HS-27A (cell line): ENCODE results near the gene JAKMIP1.
"Not testable (repeated sequence)": the region's sequence is repeated elsewhere in the genome, so short reads cannot be mapped to it uniquely, and the experiment has no call there.

ENCODE experiments used
- DNase-seq: peaks from one replicate; pipeline ENCODE4 v3.0.0-alpha.2; 2012; ENCODE audit warnings: low read depth, missing footprints

JAKMIP1 gene

DNA sequence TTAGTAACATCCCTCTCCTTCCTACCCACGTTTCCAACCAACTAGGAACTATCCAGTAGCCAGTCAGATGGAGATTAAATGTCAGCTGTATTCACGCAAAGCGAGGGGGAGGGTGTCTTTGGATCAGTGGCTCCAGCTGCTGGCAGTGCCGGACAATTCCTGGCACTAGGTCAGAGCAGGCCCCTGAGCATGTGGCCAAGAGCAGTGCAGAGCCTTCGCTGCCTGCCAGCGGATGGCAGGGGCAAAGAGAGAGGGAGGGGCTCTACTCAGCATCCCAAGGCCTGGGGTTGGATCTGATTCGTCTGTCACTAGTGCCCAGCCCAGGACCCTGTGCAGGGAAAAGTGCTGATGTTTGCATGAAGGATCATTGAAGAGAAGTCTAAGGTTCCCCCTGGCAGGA is 28.7 kb upstream of the JAKMIP1 start:
- DNase-seq: no peak

DNA sequence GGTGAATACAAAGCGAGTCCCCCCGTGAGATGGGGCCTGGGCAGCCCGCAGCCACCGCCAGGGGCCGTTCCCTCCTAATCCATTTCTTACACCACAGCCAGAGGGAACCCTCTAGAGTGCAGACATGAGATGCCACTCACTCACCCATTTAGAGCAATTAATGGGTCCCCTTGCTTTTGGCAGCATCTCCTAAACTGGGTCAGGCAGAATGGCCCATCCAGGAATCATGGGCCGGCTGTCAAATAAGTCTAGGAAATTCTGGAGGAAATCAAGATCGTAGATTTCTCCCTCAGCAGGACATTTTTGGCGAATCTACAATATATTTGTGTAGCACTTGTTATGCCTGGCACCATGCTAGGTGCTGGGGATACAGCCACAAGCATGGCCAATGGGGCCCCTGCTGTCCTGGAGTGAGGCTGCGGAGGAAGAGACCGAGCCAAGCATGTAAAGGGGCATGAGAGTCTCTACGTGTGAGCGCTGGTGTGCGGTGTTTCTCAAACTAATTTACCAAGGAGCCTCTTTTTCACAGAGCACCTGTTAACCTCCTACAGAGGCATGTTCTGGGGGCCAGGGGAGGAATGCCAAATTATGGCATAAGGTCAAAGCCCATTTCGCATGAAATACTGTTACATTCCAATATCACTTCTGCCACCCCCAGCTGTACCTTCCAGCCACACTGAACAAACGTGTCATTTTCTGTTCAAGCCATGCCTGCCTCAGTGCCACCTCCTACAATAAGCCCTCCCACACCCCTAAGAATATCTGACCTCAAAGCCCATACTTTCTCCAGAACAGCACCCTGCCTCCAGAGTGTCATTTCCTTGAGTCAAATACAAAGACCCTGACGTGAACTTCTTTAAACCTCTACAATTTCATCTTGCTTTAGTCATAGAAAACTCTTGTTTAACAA is 28.1 kb upstream of the JAKMIP1 start:
- no peak for DNase-seq

DNA sequence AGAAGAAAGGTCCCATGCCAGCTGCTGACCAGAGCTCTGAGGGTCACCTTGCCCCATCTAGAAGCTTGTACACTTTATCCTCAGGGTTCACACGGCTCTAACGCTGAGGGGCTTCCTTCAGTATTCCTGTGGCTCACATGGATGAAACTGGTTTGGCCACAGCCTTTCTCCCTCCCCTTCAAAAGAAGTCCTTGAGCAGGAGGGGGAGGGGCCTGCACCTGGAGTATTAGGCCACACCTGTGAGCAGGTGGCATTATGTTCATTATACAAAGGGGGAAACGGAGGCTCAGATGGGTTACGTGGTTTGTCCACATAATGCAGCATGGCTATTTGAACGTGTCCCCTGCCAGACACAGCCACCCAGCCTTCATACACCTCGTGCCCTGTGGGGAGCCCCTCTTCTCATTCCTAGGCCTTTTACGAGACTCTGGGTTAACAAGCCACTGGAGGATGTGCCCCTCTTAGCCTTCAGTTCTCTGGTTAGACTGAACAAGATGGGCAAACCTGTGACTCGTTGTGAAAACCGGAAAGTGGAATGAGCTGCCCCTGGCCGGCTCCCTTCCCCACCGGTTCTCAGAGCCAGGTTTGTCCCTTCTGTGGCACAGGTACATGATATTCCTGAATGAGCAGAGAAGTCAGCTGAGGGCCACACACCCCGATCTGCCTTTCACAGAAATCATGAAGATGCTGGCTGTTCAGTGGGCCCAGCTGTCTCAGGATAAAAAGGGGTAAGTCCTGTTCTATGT is 27.2 kb upstream of the JAKMIP1 start:
- no peak for DNase-seq

DNA sequence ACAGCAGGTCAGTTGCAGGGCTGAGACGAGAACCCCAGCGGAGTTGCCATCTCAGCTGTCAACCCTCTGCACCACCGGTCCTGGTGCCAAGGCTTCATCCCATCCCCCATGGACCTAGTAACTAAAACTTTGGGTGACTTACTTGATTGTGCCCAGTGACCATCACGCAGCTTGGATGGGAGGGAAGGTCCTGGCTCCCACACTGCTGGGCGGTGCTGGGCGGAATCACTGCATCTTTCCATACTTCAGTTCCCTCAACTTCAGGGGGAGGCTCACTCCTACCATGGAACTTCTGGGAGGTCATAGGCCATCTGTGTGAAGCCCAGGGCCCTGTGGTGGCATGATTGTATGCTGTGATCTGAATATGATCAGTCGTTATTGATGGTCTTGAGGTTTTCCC is 26.2 kb upstream of the JAKMIP1 start:
- DNase-seq: no peak

DNA sequence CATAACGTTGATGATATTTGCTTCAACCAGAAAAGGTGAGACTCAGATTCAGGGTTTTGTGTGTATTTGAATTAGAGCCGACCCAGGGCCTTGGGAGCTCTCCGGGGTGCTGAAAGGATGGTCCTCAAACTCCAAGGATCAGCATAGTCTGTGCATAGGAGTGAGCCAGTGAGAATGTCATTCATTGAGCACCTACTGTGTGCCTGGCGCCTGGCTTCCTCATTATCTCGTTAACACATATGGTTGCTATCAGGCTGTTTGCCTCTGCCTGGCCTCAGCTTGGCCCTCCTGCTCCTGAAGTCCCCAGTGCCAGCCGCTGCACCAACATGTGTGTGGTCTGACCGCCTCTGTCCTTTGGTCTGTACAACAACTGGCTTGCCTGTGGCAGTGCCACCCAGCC is 25.1 kb upstream of the JAKMIP1 start:
- DNase-seq: no peak

DNA sequence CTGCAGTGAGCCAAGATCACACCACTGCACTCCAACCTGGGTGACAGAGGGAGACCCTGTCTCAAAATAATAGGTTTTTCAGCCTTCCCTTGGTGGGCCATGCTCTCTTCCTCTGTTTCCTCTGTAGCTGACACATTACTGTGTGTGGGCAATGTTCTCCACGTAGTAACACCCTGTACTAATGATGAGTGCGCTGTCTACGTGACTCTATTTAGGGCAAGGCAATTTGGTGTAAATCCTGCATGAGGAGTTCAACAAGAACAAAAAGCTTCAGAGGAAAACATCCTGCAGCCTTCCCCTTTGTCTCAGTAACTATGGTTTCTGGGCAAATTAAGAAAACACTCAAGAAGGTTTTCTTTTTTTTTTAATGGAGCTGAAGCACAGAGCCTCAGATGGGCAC is 24.4 kb upstream of the JAKMIP1 start:
- DNase-seq: no peak

DNA sequence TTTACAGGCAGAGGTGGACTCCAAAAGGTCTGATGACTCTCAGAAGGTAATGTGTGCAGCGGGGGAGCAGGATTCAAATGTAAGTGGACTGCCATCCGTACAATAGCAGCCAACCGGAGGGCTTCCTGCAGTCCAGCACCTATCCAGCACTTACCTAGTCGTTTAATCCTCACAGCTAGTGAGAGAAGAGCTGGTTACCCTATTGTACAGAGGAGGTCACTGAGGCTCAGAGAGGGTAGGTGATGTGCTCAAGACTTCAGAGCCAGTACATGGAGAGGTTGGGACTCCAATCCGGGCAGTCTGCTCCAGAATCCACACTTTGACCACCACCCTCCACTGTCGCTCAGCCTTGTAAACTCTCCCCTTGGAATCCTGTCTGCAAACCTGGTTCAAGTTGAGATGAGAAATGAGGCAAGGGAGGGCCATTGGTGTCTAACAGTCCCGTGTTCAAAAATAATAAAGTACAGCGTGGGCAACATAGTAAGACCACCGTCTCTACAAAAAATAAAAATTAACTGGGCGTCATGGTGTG is 22.5 kb upstream of the JAKMIP1 start:
- DNase-seq: no peak

DNA sequence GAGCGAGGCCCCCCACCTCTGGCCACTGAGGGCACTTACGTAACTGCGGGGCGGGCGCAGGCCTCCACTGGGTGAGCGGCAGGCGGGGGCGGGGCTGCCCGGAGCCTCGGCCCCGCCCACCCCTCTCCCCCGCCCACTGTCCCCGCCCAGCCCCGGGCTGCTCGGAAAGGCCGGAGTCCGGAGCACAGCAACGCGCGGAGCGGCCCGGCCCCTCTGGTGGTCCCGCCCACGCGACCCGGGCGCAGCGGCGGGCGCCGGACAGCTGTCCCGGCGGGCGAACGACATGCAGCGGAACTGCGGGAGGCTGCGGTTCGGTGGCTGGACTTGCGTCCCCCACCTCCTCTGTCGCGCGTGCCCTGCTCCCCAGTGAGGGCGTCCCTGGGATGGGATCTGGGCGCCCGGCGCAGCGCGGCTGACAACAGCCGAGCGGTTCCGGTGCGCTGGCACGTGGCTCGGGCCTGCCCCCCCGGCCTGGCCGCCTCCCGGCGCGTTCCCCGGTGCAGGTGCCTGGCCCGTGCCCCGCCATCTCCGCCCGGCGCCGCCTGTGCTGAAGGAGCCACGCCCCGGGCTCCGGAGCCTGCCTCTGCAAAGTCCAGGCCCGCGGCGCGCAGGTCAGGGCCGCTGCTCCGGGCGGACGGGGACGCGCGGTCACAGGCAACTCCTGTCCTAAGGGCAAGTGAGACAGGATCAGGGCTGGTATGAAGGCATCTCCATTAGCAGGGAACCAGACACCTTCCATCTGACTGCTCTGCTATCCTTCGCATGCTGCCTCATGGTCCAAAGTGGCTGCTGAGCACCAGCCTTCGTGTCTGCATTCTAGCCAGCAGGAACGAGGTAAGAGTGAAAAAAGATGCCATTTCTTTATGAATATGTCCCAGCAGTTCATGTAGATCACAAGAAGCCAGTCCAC is 21.8 kb upstream of the JAKMIP1 start:
- no peak for DNase-seq

DNA sequence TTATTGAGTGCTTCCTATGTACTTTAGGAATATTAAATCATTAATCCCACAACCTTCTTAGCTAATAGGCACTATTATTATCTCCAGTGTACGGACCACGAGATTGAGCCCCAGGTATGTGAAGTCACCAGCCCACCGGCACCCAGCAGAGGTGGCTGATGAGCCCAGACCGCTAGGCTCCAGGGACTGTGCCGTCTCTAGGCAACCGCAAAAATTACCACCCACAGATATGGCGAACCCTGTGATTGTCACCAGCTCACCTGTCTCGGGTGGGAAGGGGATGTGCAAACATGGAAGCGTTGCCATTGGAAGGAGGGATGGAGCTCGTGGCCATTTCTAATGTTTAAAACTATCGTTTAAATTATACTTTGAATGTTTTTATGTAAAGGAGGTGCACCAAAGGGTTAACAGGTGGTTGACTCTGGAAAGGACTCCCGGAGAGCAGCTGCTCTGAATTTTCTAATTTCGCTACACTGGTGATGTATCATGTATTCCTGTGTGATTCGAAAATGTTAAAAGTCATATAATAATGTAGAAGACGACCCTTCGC is 21.0 kb upstream of the JAKMIP1 start:
- DNase-seq: no peak

DNA sequence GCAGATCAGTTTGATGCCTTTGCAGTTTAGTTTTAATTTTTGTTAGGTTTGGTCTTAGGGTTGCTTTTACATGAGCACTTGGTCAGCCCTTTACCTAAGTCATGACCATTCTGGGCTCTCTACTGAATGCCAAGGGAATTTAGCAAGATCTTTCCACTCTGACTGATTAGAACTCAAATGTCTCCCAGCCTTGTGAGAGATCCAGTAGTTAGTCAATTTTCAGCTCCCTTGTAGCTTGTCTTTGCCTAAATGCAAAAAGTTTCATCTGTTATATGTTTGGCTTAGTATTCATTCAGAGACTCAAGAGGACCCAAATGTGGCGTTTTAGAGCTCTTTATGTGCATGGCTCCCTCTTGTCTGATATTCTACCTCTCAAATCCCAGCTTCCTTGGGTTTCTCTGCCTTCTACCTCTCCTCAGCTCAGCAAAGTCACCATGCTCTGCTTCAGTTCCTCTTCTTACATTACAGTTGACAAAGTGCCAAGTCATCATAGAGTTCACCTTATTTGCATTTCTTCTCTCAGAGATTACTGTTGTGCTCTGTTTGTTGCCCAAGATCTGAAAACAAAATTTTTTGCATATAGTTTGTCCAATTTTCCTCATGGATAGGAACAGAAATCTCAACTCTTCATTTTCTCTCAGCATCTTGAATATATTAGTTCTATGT is 17.5 kb upstream of the JAKMIP1 start:
- DNase-seq: no peak

DNA sequence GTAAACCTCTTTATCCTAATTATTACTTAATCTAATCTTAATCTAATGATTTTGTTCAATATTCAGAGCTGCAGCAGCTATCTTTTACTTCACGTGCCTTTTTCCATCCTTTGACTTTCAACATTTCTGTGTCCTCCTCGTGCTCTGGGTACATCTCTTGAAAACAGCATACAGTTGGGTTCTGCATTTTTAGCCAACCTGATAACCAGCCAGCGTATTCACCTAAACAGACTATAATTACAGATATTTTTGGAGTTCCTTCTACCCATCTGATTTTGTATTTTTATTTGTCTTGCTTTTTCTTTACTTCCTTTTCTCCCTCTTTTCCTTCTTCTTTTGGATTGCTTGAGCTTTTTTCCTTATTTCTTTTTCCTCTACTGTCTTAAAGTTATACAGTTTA is 16.2 kb upstream of the JAKMIP1 start:
- DNase-seq: no peak

DNA sequence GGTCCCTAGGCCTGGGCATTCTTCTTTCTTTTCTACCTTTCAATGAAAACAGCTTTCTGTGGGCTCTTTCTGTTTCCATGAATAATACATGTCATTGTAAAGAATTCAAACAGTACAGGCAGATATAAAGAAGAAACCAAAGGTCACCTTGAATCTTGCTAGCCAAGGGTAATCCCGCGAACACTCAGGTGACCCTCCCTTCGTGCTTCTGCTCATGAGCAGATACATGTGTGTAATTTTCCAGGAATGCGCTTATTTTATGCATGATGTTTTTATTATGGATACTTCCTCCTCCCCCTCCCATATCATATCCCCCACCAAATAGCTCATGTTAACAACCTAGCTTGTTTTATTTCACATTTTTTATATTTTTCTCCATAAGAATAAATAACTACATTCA is 9.6 kb upstream of the JAKMIP1 start:
- DNase-seq: no peak

DNA sequence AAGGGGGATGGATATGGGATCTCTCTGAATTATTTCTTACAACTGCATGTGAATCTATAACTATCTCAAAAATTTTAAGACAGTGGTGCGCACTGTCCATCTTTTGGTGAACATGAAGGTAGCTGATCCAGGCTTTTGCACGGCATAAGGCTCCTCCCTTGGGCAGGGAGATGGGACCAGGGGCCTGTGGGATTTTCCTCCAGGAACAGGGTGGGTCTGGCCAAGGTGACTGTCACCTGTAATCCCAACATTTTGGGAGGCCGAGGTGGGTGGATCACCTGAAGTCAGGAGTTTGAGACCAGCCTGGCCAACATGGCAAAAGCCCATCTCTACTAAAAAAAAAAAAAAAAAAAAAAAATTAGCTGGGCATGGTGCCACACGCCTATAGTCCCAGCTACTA is 8.9 kb upstream of the JAKMIP1 start:
- not testable (repeated sequence) for DNase-seq

DNA sequence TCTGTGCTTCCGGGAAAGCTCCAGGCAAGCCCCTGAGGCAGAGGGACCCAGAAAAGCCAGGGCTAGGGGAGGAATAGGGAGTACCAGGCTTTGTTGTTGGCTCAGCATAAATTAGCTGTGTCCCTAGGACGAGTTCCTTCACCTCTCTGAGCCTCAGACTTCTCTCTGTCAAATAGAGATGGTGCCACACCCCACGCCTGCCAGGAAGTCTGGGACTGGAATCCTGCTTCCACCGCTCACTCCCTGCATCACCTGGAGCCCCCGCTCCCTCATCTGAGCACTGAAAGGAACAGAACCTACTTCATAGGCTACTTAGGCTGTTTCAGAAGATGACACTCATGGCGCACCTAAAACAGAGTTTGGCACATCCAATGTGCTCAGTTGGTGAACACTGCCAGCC is 8.1 kb upstream of the JAKMIP1 start:
- no peak for DNase-seq

DNA sequence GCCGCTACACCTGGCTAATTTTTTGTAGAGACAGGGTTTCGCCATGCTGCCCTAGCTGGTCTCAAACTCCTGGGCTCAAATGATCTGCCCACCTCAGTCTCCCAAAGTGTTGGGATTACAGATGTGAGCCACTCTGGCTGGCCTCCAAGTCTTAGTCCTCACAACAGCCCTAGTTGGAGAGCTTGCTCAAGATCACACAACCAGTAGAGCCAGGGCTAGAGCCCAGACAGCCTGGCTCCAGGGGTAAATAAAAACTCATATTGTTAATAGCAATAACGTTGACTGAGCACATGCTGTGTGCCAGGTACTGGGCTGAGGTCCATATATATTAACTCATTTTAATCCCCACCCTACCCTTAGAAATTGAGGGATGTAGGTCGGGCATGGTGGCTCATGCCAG is 7.3 kb upstream of the JAKMIP1 start:
- no peak for DNase-seq

DNA sequence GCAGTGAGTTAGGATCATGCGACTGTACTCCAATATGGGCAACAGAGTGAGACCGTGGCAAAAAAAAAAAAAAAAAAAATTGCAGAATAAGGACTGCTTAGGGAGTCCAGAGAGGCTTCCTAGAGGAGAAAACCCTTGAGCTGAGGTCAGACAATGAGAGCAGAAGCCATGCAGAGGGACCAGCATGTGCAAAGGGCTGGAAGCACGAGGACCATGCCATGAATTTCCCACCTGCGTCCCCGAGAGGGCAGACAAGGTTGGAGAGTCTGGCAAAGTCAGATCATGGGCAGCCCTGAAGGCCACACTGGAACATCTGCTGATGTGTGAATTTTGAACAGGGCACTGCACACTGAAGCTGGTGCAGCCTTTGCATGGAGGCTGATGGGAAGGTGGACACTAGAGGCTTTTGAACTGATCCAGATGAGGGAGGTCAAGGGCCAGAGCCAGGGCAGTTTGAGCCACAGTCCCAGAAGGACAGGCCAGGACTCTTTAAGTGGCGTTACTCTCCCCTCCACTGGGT is 6.5 kb upstream of the JAKMIP1 start:
- DNase-seq: no peak

DNA sequence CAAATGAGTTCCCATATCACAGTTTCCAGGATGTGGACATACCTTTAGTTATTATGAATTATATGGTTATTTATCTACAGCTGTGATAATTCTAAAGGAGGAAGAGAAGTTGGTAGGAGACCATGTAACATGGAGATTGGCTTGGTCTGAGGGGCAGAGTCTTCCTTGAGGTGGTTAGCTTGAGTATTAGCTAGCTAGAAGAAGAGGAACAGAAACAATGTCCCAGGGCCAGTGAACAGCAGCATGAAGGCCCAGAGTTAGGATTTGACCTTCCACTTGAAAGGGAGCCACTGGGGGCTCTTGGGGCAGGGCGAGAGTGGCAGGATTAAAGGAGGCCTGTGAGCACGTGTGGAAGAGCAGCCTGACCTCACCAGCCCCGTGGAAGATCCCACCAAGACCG is 5.6 kb upstream of the JAKMIP1 start:
- DNase-seq: no peak

DNA sequence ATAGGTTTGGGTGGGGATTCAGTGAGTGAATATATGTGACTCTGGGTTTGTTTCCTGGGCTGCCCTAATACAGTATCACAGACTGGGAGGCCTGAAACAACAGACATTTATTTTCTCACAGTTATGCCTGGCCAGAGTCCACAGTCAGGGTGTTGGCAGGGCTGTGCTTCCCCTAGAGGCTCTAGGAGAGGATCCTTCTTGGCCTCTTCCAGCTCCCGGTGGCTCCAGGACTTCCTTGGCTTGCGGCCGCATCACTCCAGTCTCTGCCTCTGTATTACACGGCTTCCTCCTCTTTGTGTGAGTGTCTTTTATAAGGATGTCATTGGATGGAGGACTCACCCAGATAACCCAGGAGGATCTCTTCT is 5.2 kb upstream of the JAKMIP1 start:
- DNase-seq: no peak

DNA sequence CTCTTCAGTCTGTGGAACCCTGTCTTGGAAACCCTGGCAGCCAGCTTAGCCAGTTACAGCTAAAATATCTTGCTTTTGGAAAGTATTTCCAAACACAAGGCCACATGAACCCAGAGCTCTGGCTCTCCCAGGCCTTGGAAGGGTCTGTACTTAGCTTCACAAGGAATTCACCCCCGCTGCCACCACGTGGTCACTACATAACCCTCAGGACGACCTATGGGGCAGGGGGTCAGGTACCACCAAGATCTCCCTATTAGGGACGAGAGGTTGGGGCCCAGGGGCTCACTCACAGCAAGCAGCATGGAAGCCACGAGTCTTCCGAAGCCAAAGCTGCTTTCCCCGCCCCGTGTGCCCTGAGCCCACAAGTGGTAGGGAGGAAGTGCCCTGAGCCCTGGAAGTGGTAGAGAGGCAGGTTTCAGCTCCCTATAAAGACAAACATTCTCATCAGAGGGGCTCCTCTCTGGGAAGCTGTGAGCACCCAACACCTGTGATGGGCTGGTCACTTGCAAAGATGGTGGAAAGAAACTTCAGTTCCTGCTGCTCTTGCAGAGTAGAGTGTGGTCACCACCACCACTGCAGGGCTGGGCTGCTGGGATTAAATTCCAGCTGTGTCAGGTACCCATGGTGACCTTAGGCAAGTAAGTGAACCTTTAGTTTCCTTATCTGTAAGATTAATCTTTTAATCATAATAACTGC is 4.7 kb upstream of the JAKMIP1 start:
- DNase-seq: no peak

DNA sequence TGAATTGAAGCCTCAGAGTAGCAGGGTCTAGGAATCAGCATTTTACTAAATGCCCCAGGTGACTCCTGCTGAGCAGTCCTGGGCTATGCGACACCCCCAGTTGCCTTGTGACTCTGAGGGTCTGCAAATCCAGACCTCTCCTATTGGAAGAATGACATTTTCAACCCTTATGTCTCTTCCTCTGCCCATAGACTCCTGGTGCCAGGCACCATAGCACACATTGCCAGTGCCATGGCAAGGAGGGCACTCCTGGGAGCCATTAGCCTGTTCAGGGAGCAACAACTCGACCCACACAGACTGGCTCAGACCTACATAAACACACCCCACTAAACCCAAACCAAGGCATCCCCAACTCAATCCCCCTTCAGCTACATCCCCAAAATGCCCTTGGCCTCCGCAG is 3.7 kb upstream of the JAKMIP1 start:
- no peak for DNase-seq
